ENCODE measurements around the gene TP53I3. TPM values are rescaled to one million over a fixed set of nuclear protein-coding genes. Genes with fewer than 3 reads are reported as not detected.
"Not testable (repeated sequence)": the region's sequence is repeated elsewhere in the genome, so short reads cannot be mapped to it uniquely, and the experiment has no call there.

The TP53I3 gene
- total RNA-seq, 4 donors from 2014 or later, result 11.3 to 44.9 (median 17.2) TPM

DNA sequence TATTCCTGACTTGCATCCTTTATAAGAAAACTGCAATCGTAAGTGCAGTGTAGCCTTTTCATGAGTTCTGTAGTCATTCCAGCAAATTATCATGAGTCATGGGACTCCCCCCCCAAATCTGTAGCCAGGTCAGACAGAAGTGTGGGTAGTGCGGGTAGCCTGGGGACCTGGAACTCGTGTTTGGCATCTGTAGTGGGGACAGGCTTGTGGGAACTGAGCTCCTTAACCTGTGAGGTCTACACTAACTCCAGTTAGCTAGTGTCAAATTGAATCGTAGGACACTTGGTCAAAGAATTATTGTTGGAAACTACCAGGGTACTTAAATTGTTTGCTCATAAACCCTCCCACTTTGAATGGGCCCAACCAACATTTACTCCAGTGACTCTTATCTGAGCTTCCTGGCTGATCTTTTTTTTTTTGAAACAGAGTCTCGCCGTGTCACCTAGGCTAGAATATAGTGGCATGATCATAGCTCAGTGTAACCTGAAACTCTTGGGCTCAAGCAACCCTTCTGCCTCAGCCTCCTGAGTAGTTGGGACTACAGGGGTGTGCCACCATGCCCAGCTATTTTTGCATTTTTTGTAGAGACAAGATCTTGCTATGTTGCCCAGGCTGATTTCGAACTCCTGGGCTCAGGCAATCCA, 26.1 kb upstream of the TP53I3 start:
- DNase-seq (ENCODE audit: low spot score), result no peak
- ATAC-seq (ENCODE audit: low FRiP score), result no peak
- TF ChIP-seq, protein P1, sequence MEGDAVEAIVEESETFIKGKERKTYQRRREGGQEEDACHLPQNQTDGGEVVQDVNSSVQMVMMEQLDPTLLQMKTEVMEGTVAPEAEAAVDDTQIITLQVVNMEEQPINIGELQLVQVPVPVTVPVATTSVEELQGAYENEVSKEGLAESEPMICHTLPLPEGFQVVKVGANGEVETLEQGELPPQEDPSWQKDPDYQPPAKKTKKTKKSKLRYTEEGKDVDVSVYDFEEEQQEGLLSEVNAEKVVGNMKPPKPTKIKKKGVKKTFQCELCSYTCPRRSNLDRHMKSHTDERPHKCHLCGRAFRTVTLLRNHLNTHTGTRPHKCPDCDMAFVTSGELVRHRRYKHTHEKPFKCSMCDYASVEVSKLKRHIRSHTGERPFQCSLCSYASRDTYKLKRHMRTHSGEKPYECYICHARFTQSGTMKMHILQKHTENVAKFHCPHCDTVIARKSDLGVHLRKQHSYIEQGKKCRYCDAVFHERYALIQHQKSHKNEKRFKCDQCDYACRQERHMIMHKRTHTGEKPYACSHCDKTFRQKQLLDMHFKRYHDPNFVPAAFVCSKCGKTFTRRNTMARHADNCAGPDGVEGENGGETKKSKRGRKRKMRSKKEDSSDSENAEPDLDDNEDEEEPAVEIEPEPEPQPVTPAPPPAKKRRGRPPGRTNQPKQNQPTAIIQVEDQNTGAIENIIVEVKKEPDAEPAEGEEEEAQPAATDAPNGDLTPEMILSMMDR (IDR thresholded peaks at IDR 0.05), result no peak

DNA sequence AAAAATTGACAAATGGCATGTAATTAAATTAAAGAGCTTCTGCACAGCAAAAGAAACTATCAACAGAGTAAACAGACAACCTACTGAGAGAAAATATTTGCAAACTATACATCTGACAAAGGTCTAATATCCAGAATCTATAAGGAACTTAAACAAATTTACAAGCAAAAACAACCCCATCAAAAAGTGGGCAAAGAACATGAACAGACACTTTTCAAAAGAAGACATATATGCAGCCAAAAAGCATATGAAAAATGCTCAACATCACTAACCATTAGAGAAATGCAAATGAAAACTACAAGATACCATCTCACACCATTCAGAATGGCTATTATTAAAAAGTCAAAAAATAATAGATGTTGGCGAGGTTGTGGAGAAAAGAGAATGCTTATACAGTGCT, 24.8 kb upstream of the TP53I3 start:
- ATAC-seq (ENCODE audit: low FRiP score); DNase-seq (ENCODE audit: low spot score): not testable (repeated sequence)

GRCh38 chr2:24107336-24107735, 22.7 kb upstream of the TP53I3 start:
- ATAC-seq (ENCODE audit: low FRiP score), result no peak
- no peak for DNase-seq (ENCODE audit: low spot score)

DNA sequence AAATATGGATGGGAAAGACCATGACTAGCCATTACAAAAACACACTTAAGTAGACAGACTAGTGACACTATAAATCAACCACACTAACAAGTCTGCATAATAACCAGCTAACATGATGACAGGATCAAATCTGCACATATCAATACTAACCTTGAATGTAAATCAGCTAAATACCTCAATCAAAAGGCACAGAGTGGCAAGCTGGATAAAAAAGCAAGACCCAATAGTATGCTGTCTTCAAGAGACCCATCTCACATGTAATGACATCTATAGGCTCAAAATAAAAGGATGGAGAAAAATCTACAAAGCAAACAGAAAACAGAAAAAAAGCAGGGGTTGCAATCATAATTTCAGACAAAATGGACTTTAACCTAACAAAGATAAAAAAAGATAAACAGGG, 22.2 kb upstream of the TP53I3 start:
- TF ChIP-seq, protein P1 (IDR thresholded peaks at IDR 0.05), result no peak
- ATAC-seq (ENCODE audit: low FRiP score) (no peak), DNase-seq (ENCODE audit: low spot score) (no peak)

More at GRCh38 chr2:24107336-24107735, 22.7 kb upstream of the TP53I3 start:
- TF ChIP-seq, protein P1 (IDR thresholded peaks at IDR 0.05), result no peak

- DNase-seq (ENCODE audit: low spot score) (no peak), ATAC-seq (ENCODE audit: low FRiP score) (no peak)
- TF ChIP-seq, protein P1 (IDR thresholded peaks at IDR 0.05), result no peak
Measured at GRCh38 chr2:24105816-24106215, 21.2 kb upstream of the TP53I3 start.

DNA sequence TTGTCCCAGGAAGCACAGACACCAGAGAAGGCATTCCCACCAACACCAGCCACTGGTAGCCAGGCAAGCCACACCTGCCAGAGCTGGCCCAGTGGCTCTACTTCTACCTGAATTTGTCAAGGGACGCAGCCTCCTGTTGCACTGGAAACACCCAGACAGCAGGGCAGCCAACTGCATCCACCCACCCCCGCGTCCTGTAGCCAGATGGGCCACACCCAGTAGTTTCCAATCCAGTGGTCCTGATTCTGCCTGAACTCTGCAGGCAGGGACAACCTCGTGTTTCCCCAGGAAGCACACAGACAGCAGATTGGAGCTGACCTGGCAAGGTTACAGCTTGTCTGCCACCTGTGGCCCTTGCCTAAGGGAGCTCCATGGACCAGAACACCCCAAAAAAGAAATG, 20.3 kb upstream of the TP53I3 start:
- DNase-seq (ENCODE audit: low spot score), result no peak
- ATAC-seq (ENCODE audit: low FRiP score), result no peak
- TF ChIP-seq, protein P1 (IDR thresholded peaks at IDR 0.05), result no peak

GRCh38 chr2:24104110-24104650, 19.5 kb upstream of the TP53I3 start:
- TF ChIP-seq, protein P1 (IDR thresholded peaks at IDR 0.05), result no peak
- no peak for DNase-seq (ENCODE audit: low spot score)
- ATAC-seq (ENCODE audit: low FRiP score), result no peak

Data from omental fat pad (tissue), 4 donors.